GM21367 (cell line): ENCODE measurements around the gene PLA2G2A.
"Not testable (repeated sequence)": the region's sequence is repeated elsewhere in the genome, so short reads cannot be mapped to it uniquely, and the experiment has no call there.

Experiments used
- ATAC-seq: cut with Tn5 transposase; IDR thresholded peaks from one replicate; pipeline ENCODE4 v1.9.1; 2021; ENCODE audit not compliant: unreplicated experiment

Gene PLA2G2A

DNA sequence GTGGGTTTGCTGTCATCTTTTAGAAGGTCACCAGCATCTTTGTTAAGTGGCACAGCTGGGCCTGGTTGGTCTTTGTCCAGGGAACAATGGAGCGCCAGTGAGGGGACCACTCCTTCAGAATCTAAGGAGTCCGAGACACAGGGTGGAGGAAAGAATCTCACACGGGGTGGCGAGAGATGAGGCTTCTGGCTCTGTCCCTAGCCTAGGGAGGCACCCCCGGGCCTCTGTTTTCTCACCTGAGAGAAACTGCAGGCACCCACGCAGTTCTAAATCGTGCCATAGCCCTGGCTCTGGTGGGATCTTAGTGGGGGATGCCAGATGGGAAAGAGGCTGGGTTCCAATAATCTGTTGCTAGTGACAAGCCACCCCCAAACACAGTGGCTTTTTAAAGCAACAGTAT, 45.1 kb downstream of the PLA2G2A start:
- no peak for ATAC-seq

DNA sequence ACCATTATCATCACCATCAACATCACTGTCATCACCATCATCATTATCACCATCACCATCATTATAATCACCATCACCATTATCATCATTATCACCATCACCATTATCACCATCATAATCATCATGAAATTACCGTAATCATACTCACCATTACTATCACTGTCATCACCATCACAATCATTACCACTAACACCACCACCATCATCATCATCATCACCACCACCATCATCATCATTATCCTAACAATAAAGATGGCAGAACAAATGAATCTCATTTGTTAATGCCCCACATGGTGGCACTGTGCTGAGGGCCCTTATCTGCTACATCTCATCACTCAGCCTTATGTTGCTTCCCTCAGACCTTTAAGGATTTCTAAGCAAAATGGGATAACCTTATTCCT, 46.6 kb downstream of the PLA2G2A start:
- no peak for ATAC-seq

DNA sequence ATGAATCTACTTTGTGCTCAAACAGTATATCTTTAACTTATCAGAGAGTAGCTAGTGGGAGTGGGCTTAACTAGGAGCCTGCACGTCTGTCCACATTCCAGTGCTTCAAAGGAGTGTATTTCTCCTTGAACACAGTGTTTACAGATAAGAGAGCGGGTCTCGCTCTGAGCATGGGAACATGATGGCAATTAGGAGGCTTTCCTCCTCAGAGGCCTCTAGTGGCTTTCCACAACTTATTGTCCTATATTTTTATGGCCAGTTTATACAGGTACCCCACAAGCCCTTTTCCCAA, 52.3 kb downstream of the PLA2G2A start:
- not testable (repeated sequence) for ATAC-seq

- no peak for ATAC-seq
Observed at GRCh38 chr1:19926296-19927129, 52.9 kb downstream of the PLA2G2A start.
